OCI-LY3 (cell line): ENCODE results near the gene UCP2.
"Not testable (repeated sequence)": the region's sequence is repeated elsewhere in the genome, so short reads cannot be mapped to it uniquely, and the experiment has no call there.

Experiments
- H2AFZ ChIP-seq: fragments of 200-600, 300-600 bp; shearing (Covaris generic); 2 replicates; pipeline ENCODE4 v1.6.0; 2014; ENCODE audit warnings: antibody characterized with exemption, low read depth, low read length
- H3K27ac ChIP-seq: fragments of 200-600, 300-600 bp; sonication (generic); 2 replicates; pipeline ENCODE4 v1.5.1; 2014; ENCODE audit warnings: mild to moderate bottlenecking, low read length, moderate library complexity, mixed read lengths
- H3K27me3 ChIP-seq: fragments of 200-600, 300-600 bp; sonication (generic); 2 replicates; pipeline ENCODE4 v1.6.1; 2014; ENCODE audit warnings: low read depth, low read length, mixed read lengths
- H3K36me3 ChIP-seq: fragments of 200-600, 300-600 bp; sonication (generic); replicated peaks from 2 replicates; pipeline ENCODE3; 2014; ENCODE audit warnings: low read depth, low read length, mixed read lengths
- H3K4me1 ChIP-seq: fragments of 300-600, 200-600 bp; sonication (generic); 2 replicates; pipeline ENCODE4 v1.6.1; 2014; ENCODE audit warnings: low read length, mixed read lengths
- H3K4me2 ChIP-seq: fragments of 200-600, 300-600 bp; sonication (generic); 2 replicates; pipeline ENCODE4 v1.6.1; 2014; ENCODE audit warnings: low read length, mixed read lengths
- H3K4me3 ChIP-seq: fragments of 300-600, 200-600 bp; sonication (generic); 2 replicates; pipeline ENCODE4 v1.5.1; 2014; ENCODE audit warnings: antibody characterized with exemption, mild to moderate bottlenecking, low read length, moderate library complexity
- H3K79me2 ChIP-seq: fragments of 300-600, 200-600 bp; shearing (Covaris generic); 2 replicates; pipeline ENCODE4 v1.6.1; 2014; ENCODE audit warnings: mild to moderate bottlenecking, low read length, mixed read lengths
- H3K9ac ChIP-seq: fragments of 300-600, 200-600 bp; shearing (Covaris generic); 2 replicates; pipeline ENCODE4 v1.6.0; 2014; ENCODE audit warnings: mild to moderate bottlenecking, low read length, moderate library complexity
- H3K9me3 ChIP-seq: fragments of 200-600, 300-600 bp; shearing (Covaris generic); 2 replicates; pipeline ENCODE4 v1.6.1; 2014; ENCODE audit warnings: low read length, mixed read lengths; ENCODE audit not compliant: insufficient read depth
- H4K20me1 ChIP-seq: fragments of 200-600, 300-600 bp; sonication (generic); 2 replicates; pipeline ENCODE4 v1.6.1; 2016; ENCODE audit warnings: low read length, mixed read lengths; ENCODE audit not compliant: insufficient read depth
- CTCF ChIP-seq: fragments of 200-600, 300-600 bp; sonication (generic); IDR thresholded peaks from 2 replicates; pipeline ENCODE4 v1.5.1; 2014; ENCODE audit warnings: antibody characterized with exemption, low read length, low read depth
- EZH2phosphoT487 ChIP-seq: fragments of 200-600 bp; shearing (Covaris generic); IDR thresholded peaks from 2 replicates; pipeline ENCODE4 v1.6.1; 2018; ENCODE audit warnings: antibody characterized with exemption, mixed run types, low read depth

Gene UCP2

GRCh38 chr11:73940801-73941570 lies 41.7 kb downstream of the UCP2 start:
- Histone ChIP-seq H3K79me2 (no peaks in the 10 kb centered on the region), H2AFZ (no peak overlapping the region), H4K20me1 (no peaks in the 10 kb centered on the region), H3K27me3 (no peaks in the 10 kb centered on the region), H3K4me3 (no peak overlapping the region), H3K9me3 (0 out of 2 replicates have a peak, but pooled peaks cover 2% of the 10 kb centered on the region), H3K4me2 (no peak overlapping the region), H3K36me3 (peaks cover 14% of the 10 kb centered on the region), H3K4me1 (no peaks in the 10 kb centered on the region), H3K9ac (no peak overlapping the region), H3K27ac (no peak overlapping the region)
- TF ChIP-seq CTCF (no peak), EZH2phosphoT487 (no peak)

- no peaks in the 10 kb centered on the region for H3K79me2 ChIP-seq
- 0 out of 2 replicates have a peak, but pooled peaks cover 2% of the 10 kb centered on the region for H3K9me3 ChIP-seq
- no peaks in the 10 kb centered on the region for H3K4me1 ChIP-seq
- H3K4me3 ChIP-seq: no peak overlapping the region
- H3K27me3 ChIP-seq: no peaks in the 10 kb centered on the region
- no peak overlapping the region for H3K9ac ChIP-seq
- H4K20me1 ChIP-seq: no peaks in the 10 kb centered on the region
- peaks cover 21% of the 10 kb centered on the region for H3K36me3 ChIP-seq
- H3K4me2 ChIP-seq: no peak overlapping the region
- TF ChIP-seq CTCF (no peak), EZH2phosphoT487 (no peak)
- no peak overlapping the region for H2AFZ ChIP-seq
- H3K27ac ChIP-seq: no peak overlapping the region
Measured at GRCh38 chr11:73939096-73939495, 43.5 kb downstream of the UCP2 start.

- H3K36me3 ChIP-seq: peaks cover 20% of the 10 kb centered on the region
- not testable (repeated sequence) for H3K9me3 ChIP-seq, H3K4me1 ChIP-seq, H4K20me1 ChIP-seq, H3K9ac ChIP-seq, H3K4me2 ChIP-seq, H3K79me2 ChIP-seq, H2AFZ ChIP-seq, H3K27ac ChIP-seq, H3K27me3 ChIP-seq, H3K4me3 ChIP-seq
Measured at GRCh38 chr11:73936047-73936446, 46.6 kb downstream of the UCP2 start.

GRCh38 chr11:73932781-73933180 lies 49.9 kb downstream of the UCP2 start:
- H4K20me1 ChIP-seq: no peaks in the 10 kb centered on the region
- H3K4me3 ChIP-seq: no peak overlapping the region
- H3K27ac ChIP-seq: no peak overlapping the region
- no peaks in the 10 kb centered on the region for H3K4me1 ChIP-seq
- H3K9me3 ChIP-seq: no peaks in the 10 kb centered on the region
- H3K9ac ChIP-seq: no peak overlapping the region
- peaks cover 19% of the 10 kb centered on the region for H3K36me3 ChIP-seq
- no peaks in the 10 kb centered on the region for H3K27me3 ChIP-seq
- no peak overlapping the region for H3K4me2 ChIP-seq
- no peaks in the 10 kb centered on the region for H3K79me2 ChIP-seq
- TF ChIP-seq EZH2phosphoT487 (no peak), CTCF (no peak)
- no peak overlapping the region for H2AFZ ChIP-seq
